Dermis microvascular lymphatic vessel endothelial cell (primary cell): ENCODE measurements around the gene C1QL2. TPM values are rescaled to one million over a fixed set of nuclear protein-coding genes. Genes with fewer than 3 reads are reported as not detected.

ENCODE experiments used
- DNase-seq, 2 donors: peaks; one replicate each; pipeline versions ENCODE4 v3.0.0 to v3.0.0-alpha.2; 2010; ENCODE audit warnings: low read depth in 2 of 2
- total RNA-seq: library from RNA; depleted of rRNA; stranded (reverse); fragments of >200 nt; gene quantifications from 2 replicates; pipeline ENCODE4 v1.2.1, GENCODE V29; 2014

Gene C1QL2
- total RNA-seq, 1 donor from 2014 or later = not detected

GRCh38 chr2:119144806-119145205 is 13.7 kb downstream of the C1QL2 start:
- DNase-seq = no peak

GRCh38 chr2:119142824-119143223 is 15.7 kb downstream of the C1QL2 start:
- no peak for DNase-seq

GRCh38 chr2:119137502-119137901 is 21.0 kb downstream of the C1QL2 start:
- DNase-seq = no peak

- DNase-seq = no peak
Measured at GRCh38 chr2:119136872-119137271, 21.7 kb downstream of the C1QL2 start.

GRCh38 chr2:119136093-119136492 is 22.5 kb downstream of the C1QL2 start:
- no peak for DNase-seq

- no peak for DNase-seq
Measured at GRCh38 chr2:119134775-119135174, 23.8 kb downstream of the C1QL2 start.

GRCh38 chr2:119126650-119127049 is 31.9 kb downstream of the C1QL2 start:
- DNase-seq = peak in 1 of 2 donors; percentile 12

- DNase-seq = no peak
Measured at GRCh38 chr2:119123389-119123788, 35.2 kb downstream of the C1QL2 start.

- no peak for DNase-seq
Measured at GRCh38 chr2:119122663-119123062, 35.9 kb downstream of the C1QL2 start.

GRCh38 chr2:119119999-119120756 is 38.4 kb downstream of the C1QL2 start:
- no peak for DNase-seq

GRCh38 chr2:119119076-119119785 is 39.3 kb downstream of the C1QL2 start:
- DNase-seq = no peak

- DNase-seq = no peak
Measured at GRCh38 chr2:119117891-119118882, 40.4 kb downstream of the C1QL2 start.

- DNase-seq = no peak
Measured at GRCh38 chr2:119117408-119117807, 41.1 kb downstream of the C1QL2 start.

- no peak for DNase-seq
Measured at GRCh38 chr2:119116411-119117295, 41.9 kb downstream of the C1QL2 start.

GRCh38 chr2:119114266-119114665 is 44.3 kb downstream of the C1QL2 start:
- DNase-seq = no peak

GRCh38 chr2:119113489-119113770 is 45.1 kb downstream of the C1QL2 start:
- DNase-seq = no peak

- no peak for DNase-seq
Measured at GRCh38 chr2:119112770-119113488, 45.6 kb downstream of the C1QL2 start.

GRCh38 chr2:119112230-119112629 is 46.3 kb downstream of the C1QL2 start:
- DNase-seq = no peak

GRCh38 chr2:119111115-119111975 is 47.2 kb downstream of the C1QL2 start:
- DNase-seq = no peak
